ENCODE data around the gene RPL32.
"Not testable (repeated sequence)": the region's sequence is repeated elsewhere in the genome, so short reads cannot be mapped to it uniquely, and the experiment has no call there.

Gene RPL32

DNA sequence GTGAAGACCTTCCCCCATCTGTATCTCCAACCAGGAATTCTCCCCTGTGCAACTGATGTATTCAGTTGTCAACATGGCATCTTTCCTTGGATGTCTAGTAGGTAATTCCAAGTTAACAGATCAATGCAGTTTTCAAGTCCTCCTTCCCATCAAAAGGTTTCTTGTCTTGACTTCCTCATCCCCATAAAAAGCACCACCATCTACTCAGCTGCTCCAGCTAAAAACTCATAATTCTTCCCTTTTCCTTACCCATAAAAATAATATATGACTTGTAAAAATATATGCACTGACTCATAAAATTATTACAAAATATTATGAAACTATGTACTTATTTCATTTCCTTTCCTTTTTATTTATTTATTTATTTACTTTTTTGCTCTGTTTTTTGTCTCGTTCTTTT is 49.9 kb downstream of the RPL32 start:
- Mint-ChIP-seq H3K27ac (no peak overlapping the region), H3K27me3 (no peaks in the 10 kb centered on the region), H3K36me3 (no peaks in the 10 kb centered on the region), H3K4me1 (peaks cover 6% of the 10 kb centered on the region), H3K9me3 (no peaks in the 10 kb centered on the region), H3K4me3 (no peak overlapping the region)

DNA sequence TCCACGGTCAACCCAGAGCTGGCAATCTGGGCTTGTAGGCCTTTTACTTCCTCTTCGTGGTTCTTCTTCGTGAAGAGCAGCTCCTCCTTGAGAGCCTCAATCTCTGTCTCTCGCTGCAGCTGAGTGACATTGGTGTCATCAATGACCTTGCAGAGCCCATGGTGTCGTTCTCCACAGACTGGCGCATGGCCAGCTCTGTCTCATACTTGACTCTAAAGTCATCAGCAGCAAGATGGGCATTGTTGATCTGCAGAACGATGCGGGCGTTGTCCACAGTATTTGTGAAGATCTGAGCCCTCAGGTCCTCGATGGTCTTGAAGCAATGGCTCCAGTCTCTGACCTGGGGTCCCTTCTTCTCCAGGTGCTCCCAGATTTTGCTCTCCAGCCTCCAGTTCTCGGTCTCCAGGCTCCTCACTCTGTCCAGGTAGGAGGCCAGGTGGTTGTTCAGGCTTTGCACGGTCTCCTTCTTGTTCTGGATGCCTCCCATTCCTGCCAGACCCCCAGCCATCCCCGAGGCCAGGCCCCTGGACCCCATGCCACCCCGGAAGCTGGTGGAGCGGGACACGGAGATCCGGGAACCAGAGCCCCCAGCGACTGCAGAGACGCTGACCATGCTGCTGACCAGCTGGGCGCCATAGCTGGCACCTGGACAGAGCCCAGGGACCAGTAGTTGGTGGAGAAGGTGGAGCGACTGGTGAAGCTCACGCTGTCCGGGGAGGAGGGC is 53.2 kb downstream of the RPL32 start:
- not testable (repeated sequence) for H3K4me1 Mint-ChIP-seq, H3K27ac Mint-ChIP-seq, H3K4me3 Mint-ChIP-seq, H3K27me3 Mint-ChIP-seq, H3K36me3 Mint-ChIP-seq, H3K9me3 Mint-ChIP-seq

DNA sequence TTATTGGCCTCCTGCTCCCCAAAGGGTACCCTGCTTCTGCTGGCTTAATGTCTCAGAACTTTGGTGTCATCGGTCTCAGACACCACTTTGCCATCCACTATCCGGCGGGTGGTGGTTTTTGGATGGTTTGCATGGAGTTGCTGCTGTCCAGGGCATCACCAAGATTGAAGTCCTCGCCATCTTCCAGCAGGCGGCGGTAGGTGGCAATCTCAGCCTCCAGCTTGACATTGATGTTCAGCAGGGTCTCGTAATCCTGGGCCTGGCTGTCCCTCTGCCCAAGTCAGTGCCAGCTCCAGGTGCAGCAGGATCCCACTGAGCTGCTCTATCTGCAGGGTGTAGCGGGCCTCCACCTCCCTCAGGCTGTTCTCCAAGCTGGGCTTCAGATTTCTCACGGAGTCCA is 54.0 kb downstream of the RPL32 start:
- H3K27ac Mint-ChIP-seq, H3K36me3 Mint-ChIP-seq: not testable (repeated sequence)

DNA sequence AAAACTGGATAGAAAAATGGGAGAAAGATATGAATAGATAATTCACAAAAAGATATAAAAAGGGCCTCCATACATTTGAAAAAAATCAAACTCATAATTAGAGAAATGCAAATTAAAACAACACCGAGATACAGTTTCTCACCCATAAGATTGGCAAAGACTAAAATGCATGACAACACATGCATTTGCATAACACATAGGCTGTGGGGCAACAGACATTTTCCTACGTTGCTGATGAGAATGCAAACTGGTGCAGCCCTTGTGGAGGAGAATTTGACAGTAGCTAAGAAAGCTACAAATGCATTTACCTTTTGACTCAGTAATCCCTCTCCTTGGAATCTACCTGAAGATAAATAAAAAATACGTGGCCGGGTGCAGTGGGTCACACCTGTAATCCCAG is 56.3 kb downstream of the RPL32 start:
- Mint-ChIP-seq H3K27me3 (peaks cover 9% of the 10 kb centered on the region), H3K27ac (no peak overlapping the region), H3K36me3 (no peaks in the 10 kb centered on the region), H3K9me3 (no peaks in the 10 kb centered on the region), H3K4me1 (no peaks in the 10 kb centered on the region), H3K4me3 (no peak overlapping the region)

More for the DNA sequence above, 54.0 kb downstream of the RPL32 start:
- not testable (repeated sequence) for H3K4me3 Mint-ChIP-seq, H3K4me1 Mint-ChIP-seq, H3K9me3 Mint-ChIP-seq, H3K27me3 Mint-ChIP-seq
